HG02943 (cell line): Measurements from ENCODE around the gene PNPLA4.

Experiments used
- ATAC-seq: cut with Tn5 transposase; IDR thresholded peaks from one replicate; pipeline ENCODE4 v1.9.1; 2021; ENCODE audit warnings: mild to moderate bottlenecking, low read depth, moderate library complexity; ENCODE audit not compliant: unreplicated experiment

PNPLA4 gene

DNA sequence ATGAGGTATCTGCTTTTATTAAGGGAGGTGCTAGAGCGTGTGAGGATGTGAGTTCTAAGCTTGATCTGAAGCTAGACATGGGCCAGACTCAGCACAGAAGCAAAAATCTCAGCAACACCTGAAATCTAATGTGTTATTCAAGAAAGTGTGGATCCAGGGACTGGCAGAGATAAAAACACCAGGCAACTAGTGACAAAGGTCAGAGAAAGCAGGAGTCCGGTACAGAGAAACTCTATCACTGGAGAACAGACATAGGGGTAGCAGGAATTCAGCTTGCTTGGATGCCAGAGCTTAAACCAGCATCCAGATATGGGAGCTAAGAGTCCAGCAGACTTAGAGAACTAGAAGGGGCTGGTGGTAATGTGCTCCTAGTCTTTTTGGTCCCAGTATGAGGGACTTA is 50.3 kb downstream of the PNPLA4 start:
- no peak for ATAC-seq

DNA sequence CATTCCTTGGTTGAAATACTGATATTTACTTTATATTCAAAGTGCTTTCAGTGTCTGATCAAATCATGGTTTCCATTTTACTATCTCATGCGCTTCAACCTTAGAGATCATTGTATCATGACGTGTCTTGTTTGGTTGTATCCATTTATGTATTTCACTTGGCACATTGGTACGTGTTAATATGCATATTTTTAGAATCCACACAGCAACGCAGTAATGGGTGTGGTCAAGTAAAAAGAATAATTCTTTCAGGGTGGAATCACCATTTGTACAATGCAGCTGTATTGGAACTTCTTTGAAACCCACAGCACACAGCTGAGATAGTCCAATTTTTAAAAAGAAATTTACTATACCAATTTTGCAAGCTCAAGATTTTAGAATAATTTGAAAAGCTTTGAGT is 55.2 kb downstream of the PNPLA4 start:
- ATAC-seq: no peak

DNA sequence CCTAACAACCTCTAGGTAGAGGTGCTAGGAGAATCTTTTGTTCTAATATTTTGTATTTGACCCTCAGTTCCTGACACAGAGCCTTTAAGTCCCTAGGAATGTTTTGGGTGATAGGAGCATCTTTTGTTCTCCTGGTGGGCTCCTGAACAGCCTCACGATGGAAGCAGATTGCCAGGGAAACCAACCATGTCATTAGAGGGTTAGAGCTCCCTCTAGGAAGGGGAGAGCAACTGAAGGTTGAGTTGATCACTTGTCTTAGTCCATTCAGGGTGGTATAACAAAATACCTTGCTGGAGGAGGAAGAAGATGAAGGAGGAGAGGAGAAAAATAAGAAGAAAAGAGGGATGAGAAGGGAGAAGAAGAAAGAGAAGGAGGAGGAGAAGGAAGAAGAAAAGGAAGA is 75.0 kb downstream of the PNPLA4 start:
- ATAC-seq: no peak
